ENCODE results near the gene CD1D.

- TF ChIP-seq EP300 (IDR thresholded peaks at IDR 0.05; ENCODE audit: borderline replicate concordance), result no peak
- TF ChIP-seq, protein P1, sequence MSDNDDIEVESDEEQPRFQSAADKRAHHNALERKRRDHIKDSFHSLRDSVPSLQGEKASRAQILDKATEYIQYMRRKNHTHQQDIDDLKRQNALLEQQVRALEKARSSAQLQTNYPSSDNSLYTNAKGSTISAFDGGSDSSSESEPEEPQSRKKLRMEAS (IDR thresholded peaks at IDR 0.05), result no peak
- TF ChIP-seq FOXM1 (IDR thresholded peaks at IDR 0.05; ENCODE audit: borderline replicate concordance, low read depth), result no peak
- no peak for TF ChIP-seq ZBTB7A (IDR thresholded peaks at IDR 0.05; ENCODE audit: low read depth)
- no peak for TF ChIP-seq YY1 (IDR thresholded peaks at IDR 0.05; ENCODE audit: low read depth)
- no peak for TF ChIP-seq TEAD4 (IDR thresholded peaks at IDR 0.05)
- TF ChIP-seq TAF1 (IDR thresholded peaks at IDR 0.05; ENCODE audit: low read depth), result no peak
- no peak for TF ChIP-seq NFIC (IDR thresholded peaks at IDR 0.05)
- TF ChIP-seq RAD21 (IDR thresholded peaks at IDR 0.05; ENCODE audit: low read depth), result no peak
- TF ChIP-seq, protein P2, sequence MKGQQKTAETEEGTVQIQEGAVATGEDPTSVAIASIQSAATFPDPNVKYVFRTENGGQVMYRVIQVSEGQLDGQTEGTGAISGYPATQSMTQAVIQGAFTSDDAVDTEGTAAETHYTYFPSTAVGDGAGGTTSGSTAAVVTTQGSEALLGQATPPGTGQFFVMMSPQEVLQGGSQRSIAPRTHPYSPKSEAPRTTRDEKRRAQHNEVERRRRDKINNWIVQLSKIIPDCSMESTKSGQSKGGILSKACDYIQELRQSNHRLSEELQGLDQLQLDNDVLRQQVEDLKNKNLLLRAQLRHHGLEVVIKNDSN (IDR thresholded peaks at IDR 0.05), result no peak
- TF ChIP-seq TCF12 (IDR thresholded peaks at IDR 0.05; ENCODE audit: low read depth), result no peak
- no peak for TF ChIP-seq CREB1 (IDR thresholded peaks at IDR 0.05; ENCODE audit: low read depth)
Measured at GRCh38 chr1:158131217-158131616, 49.5 kb upstream of the CD1D start.

Measured in Ishikawa (cell line).